Tibial nerve (tissue), 4 donors: Measurements from ENCODE around the gene KCNN4. TPM values are rescaled to one million over a fixed set of nuclear protein-coding genes. Genes with fewer than 3 reads are reported as not detected.
"Not testable (repeated sequence)": the region's sequence is repeated elsewhere in the genome, so short reads cannot be mapped to it uniquely, and the experiment has no call there.

Experiments
- DNase-seq, 2 donors: peaks; one replicate each; pipeline ENCODE4 v3.0.0-alpha.2; 2019; ENCODE audit warnings: low spot score in 2 of 2
- H3K27ac ChIP-seq, 4 donors: fragments of 200-600 bp; sonication (generic) in 3 of 4; one replicate each; pipeline ENCODE4 v1.5.1; 2017 to 2019; ENCODE audit warnings: mild to moderate bottlenecking in 1 of 4
- H3K27me3 ChIP-seq, 2 donors: fragments of 200-600 bp; sonication (generic) in 1 of 2; one replicate each; pipeline versions ENCODE4 v1.5.1 to v1.6.0; 2017 to 2019
- H3K36me3 ChIP-seq, 3 donors: fragments of 200-600 bp; sonication (generic); one replicate each; pipeline ENCODE4 v1.5.1; 2018 to 2019
- H3K4me1 ChIP-seq, 4 donors: fragments of 200-600 bp; sonication (generic) in 3 of 4; one replicate each; pipeline ENCODE4 v1.5.1; 2017 to 2019
- H3K4me3 ChIP-seq, 4 donors: fragments of 200-600 bp; sonication (generic) in 3 of 4; one replicate each; pipeline ENCODE4 v1.5.1; 2017 to 2019; ENCODE audit warnings: mild to moderate bottlenecking in 1 of 4, moderate library complexity in 1 of 4
- H3K9me3 ChIP-seq, 4 donors: fragments of 200-600 bp; sonication (generic) in 3 of 4; one replicate each; pipeline ENCODE4 v1.5.1; 2017 to 2019
- EP300 ChIP-seq, 2 donors: sonication (generic); formaldehyde crosslinking; IDR thresholded peaks; one replicate each; pipeline ENCODE4 v1.6.1; 2017; ENCODE audit warnings: antibody characterized with exemption in 2 of 2, mild to moderate bottlenecking in 1 of 2
- POLR2A ChIP-seq, 2 donors: fragments of 450-650 bp; IDR thresholded peaks; one replicate each; pipeline ENCODE4 v1.6.1; 2017; ENCODE audit warnings: antibody characterized with exemption in 2 of 2, mild to moderate bottlenecking in 2 of 2, moderate library complexity in 2 of 2
- WGBS, 2 donors: methylation state at CpG; one replicate each; pipeline ENCODE4 v1.1.5; 2018; 5-methylcytosine and 5-hydroxymethylcytosine counted together
- total RNA-seq, 4 donors: library from RNA; depleted of rRNA; stranded (reverse); fragments of >200 nt; gene quantifications; one replicate each; pipeline ENCODE4 v1.1.0, GENCODE V29; 2016
- TF ChIP-seq, protein P1 (sequence below), 5 experiments: fragments of 200-600 bp in 3 of 5; fragments of 450-650 bp in 2 of 5; sonication (generic) in 3 of 5; IDR thresholded peaks; one replicate each; pipeline ENCODE4 v1.5.1; 2016 to 2019; ENCODE audit warnings: antibody characterized with exemption in 5 of 5, mild to moderate bottlenecking in 3 of 5, moderate library complexity in 2 of 5

The KCNN4 gene
- total RNA-seq, 4 donors from 2014 or later, result 4.6 to 18.3 (median 6.8) TPM

DNA sequence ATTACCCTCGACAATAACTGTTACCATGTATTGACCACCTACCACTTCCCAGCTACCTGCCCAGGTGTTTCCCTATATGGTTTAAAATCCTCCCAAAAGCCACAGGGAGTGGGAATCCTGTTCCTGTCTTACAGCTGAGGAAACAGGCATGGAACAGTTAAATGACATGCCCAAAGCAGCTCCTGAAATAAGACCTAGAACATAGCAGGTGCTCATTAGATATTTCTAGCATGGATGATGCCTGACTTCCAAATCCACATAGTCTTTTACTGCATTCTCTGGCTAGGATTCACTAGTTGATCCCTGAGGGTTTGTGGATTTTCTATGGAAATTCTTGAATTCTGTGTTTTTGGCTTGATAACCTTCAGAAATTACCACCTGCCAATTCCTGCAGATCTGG is 13.0 kb downstream of the KCNN4 start:
- H3K4me1 ChIP-seq, result peaks cover 0 to 35% (median 21%) of the 10 kb centered on the region in 4 donors
- no peaks in the 10 kb centered on the region for H3K36me3 ChIP-seq
- WGBS, 2 donors, result 53 to 100% methylated on average over 1 of the region's 1 CpG
- no peaks in the 10 kb centered on the region for H3K9me3 ChIP-seq
- H3K4me3 ChIP-seq, result no peak overlapping the region
- no peak for TF ChIP-seq EP300 (IDR thresholded peaks at IDR 0.05)
- TF ChIP-seq, protein P1, sequence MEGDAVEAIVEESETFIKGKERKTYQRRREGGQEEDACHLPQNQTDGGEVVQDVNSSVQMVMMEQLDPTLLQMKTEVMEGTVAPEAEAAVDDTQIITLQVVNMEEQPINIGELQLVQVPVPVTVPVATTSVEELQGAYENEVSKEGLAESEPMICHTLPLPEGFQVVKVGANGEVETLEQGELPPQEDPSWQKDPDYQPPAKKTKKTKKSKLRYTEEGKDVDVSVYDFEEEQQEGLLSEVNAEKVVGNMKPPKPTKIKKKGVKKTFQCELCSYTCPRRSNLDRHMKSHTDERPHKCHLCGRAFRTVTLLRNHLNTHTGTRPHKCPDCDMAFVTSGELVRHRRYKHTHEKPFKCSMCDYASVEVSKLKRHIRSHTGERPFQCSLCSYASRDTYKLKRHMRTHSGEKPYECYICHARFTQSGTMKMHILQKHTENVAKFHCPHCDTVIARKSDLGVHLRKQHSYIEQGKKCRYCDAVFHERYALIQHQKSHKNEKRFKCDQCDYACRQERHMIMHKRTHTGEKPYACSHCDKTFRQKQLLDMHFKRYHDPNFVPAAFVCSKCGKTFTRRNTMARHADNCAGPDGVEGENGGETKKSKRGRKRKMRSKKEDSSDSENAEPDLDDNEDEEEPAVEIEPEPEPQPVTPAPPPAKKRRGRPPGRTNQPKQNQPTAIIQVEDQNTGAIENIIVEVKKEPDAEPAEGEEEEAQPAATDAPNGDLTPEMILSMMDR (IDR thresholded peaks at IDR 0.05), result no peak
- no peak for TF ChIP-seq POLR2A (IDR thresholded peaks at IDR 0.05)
- peak overlapping the region in 1 of 4 donors; percentile 41 for H3K27ac ChIP-seq
- DNase-seq, result no peak
- H3K27me3 ChIP-seq, result no peaks in the 10 kb centered on the region

- TF ChIP-seq EP300 (IDR thresholded peaks at IDR 0.05), result no peak
- TF ChIP-seq POLR2A (IDR thresholded peaks at IDR 0.05), result no peak
- TF ChIP-seq, protein P1 (IDR thresholded peaks at IDR 0.05), result no peak
- peaks cover 0 to 35% (median 21%) of the 10 kb centered on the region in 4 donors for H3K4me1 ChIP-seq
- H3K27ac ChIP-seq, result peak overlapping the region in 1 of 4 donors; percentile 61
- no peak overlapping the region for H3K4me3 ChIP-seq
- H3K36me3 ChIP-seq, result no peaks in the 10 kb centered on the region
- DNase-seq, result no peak
- no peaks in the 10 kb centered on the region for H3K27me3 ChIP-seq
- WGBS, 2 donors, result 79 to 94% methylated on average over 6 of the region's 7 CpGs
- no peaks in the 10 kb centered on the region for H3K9me3 ChIP-seq
Measured at GRCh38 chr19:43767316-43767715, 13.5 kb downstream of the KCNN4 start.

- Histone ChIP-seq H3K27ac (peak overlapping the region in 2 of 4 donors; percentile 61 to 78), H3K4me3 (no peak overlapping the region), H3K36me3 (no peaks in the 10 kb centered on the region), H3K9me3 (no peaks in the 10 kb centered on the region), H3K4me1 (peaks cover 0 to 35% (median 21%) of the 10 kb centered on the region in 4 donors), H3K27me3 (no peaks in the 10 kb centered on the region)
- DNase-seq, result no peak
- WGBS, 2 donors, result 70 to 86% methylated on average over 1 to 4 of the region's 4 CpGs
- TF ChIP-seq, protein P1 (IDR thresholded peaks at IDR 0.05), result no peak
- TF ChIP-seq POLR2A (IDR thresholded peaks at IDR 0.05) (no peak), EP300 (IDR thresholded peaks at IDR 0.05) (no peak)
Measured at GRCh38 chr19:43766755-43767043, 14.1 kb downstream of the KCNN4 start.

DNA sequence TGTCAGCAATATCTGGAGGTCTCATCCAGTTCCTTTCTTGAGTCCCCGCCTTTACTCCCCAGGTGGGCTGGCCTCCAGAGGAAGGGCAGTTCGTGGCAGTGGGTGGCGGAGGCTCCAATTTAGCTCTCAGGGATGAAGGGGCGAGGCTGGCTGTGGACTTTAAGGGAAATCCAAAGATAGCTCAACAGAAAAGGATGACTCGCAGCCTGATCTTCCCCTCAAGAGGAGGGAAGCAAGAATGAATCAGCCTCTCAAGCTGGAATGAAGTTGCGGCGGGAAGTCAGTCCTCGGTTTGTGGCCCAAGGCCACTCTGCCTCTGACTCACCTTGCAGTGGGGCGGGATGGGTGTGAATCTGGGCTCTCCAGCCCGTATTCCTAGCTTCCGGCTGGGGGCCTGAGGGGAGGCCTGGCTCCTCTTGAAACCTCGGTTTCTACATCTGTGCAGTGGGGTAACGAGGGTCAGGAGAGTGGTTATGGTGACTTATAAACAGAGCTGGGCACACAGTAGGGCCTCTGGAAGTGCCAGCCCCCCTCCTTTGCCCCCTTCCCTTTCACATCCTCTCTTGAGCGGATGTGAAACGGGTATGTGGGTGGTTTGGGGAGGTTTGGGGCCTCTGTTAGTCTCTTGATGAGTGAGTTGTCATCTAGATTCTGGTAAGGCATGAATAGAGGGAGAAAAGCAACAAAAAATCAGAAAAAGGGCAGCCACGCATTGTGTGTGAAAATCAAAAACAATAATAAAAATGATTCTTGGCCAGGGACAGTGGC is 15.5 kb downstream of the KCNN4 start:
- peaks cover 0 to 35% (median 21%) of the 10 kb centered on the region in 4 donors for H3K4me1 ChIP-seq
- TF ChIP-seq POLR2A (IDR thresholded peaks at IDR 0.05), result no peak
- TF ChIP-seq, protein P1 (IDR thresholded peaks at IDR 0.05), result no peak
- no peaks in the 10 kb centered on the region for H3K9me3 ChIP-seq
- no peaks in the 10 kb centered on the region for H3K27me3 ChIP-seq
- H3K4me3 ChIP-seq, result no peak overlapping the region
- no peaks in the 10 kb centered on the region for H3K36me3 ChIP-seq
- peak overlapping the region in 3 of 4 donors; percentile 55 to 78 (median 61) for H3K27ac ChIP-seq
- DNase-seq, result peak in 1 of 2 donors; percentile 21
- WGBS, 2 donors, result 32 to 35% methylated on average over 16 of the region's 16 CpGs

DNA sequence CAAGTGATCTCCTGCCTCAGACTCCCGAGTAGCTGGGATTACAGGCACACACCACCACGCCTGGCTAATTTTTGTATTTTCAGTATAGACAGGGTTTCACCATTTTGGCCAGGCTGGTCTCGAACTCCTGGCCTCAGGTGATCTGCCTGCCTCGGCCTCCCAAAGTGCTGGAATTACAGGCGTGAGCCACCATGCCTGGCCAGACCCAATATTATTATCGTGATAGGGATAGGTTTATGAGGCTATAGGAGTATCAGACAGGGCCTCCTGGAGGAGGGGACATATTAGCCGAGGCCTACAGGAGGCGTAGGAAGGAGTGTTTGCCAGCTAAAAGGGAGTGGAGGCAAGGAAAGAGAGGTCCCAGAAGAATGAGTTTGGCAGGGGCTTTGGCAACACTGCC is 16.1 kb downstream of the KCNN4 start:
- DNase-seq, H3K4me3 ChIP-seq, H3K9me3 ChIP-seq, H3K27me3 ChIP-seq, H3K36me3 ChIP-seq: not testable (repeated sequence)
- H3K4me1 ChIP-seq, result peaks cover 0 to 35% (median 21%) of the 10 kb centered on the region in 4 donors
- 74 to 78% methylated on average over 8 of the region's 8 CpGs for WGBS, 2 donors
- H3K27ac ChIP-seq, result peak overlapping the region in 3 of 4 donors; percentile 55 to 74 (median 61)
